Stimulated activated naive CD4-positive, alpha-beta T cell treated with Interleukin-2 at 50 U/mL for 16 hours (primary cell): Measurements from ENCODE around the gene OXER1.

Source experiments
- DNase-seq: peaks from one replicate; lab custom pipeline; 2025; lab: John Stamatoyannopoulos, UW

Gene OXER1, protein sequence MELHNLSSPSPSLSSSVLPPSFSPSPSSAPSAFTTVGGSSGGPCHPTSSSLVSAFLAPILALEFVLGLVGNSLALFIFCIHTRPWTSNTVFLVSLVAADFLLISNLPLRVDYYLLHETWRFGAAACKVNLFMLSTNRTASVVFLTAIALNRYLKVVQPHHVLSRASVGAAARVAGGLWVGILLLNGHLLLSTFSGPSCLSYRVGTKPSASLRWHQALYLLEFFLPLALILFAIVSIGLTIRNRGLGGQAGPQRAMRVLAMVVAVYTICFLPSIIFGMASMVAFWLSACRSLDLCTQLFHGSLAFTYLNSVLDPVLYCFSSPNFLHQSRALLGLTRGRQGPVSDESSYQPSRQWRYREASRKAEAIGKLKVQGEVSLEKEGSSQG

DNA sequence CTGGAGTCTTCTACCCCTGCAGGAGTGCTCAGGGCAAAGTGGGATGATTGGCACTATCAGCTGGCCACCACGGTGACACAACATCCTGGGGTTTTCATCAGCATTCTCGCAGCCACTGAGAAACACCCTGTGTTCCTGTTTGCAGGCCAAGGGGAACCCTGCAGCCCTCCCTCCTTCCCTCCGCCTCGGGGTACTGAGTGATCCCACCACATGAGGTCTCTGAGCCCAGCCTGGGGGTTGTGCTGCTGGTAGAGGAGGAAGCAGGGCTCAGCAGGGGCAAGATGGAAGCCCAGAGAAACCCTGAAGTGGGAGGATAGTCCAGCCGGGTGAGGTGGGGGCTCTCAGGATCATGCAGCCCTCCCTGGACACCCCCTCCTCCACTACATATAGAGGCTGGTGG lies at the start of gene OXER1:
OXER1 (minus strand) TSS at position 40 of the 400 bp plus-strand sequence. CDS start 73 bp downstream, outside the sequence.
- DNase-seq: no peak

DNA sequence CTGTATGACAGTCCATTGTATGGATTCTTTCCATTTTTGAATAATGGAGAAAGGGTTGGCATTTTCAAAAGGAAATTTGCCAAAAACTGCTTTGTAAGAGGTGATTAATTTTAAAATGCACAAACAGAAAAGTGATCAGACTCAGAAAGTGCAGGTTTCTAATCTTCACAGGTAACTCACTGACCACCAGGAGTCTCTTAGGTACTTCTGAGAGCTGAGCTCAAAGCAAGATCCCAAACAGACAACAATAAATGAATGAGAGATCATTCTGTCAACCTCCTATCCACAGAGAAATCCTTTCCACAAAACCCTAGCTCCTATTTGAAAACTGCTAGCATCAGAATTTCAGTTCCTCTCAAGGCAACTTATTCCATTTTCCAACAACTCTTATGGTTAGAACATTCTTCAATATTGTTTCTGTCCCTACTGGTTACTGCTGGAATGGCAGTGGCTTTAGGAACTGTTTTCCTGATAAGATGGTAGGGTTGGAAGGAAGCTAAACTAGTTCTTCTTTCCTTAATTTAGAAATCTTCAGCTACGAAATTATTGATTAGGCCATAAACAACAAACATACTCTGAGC lies 49.1 kb upstream of the OXER1 start:
- no peak for DNase-seq

DNA sequence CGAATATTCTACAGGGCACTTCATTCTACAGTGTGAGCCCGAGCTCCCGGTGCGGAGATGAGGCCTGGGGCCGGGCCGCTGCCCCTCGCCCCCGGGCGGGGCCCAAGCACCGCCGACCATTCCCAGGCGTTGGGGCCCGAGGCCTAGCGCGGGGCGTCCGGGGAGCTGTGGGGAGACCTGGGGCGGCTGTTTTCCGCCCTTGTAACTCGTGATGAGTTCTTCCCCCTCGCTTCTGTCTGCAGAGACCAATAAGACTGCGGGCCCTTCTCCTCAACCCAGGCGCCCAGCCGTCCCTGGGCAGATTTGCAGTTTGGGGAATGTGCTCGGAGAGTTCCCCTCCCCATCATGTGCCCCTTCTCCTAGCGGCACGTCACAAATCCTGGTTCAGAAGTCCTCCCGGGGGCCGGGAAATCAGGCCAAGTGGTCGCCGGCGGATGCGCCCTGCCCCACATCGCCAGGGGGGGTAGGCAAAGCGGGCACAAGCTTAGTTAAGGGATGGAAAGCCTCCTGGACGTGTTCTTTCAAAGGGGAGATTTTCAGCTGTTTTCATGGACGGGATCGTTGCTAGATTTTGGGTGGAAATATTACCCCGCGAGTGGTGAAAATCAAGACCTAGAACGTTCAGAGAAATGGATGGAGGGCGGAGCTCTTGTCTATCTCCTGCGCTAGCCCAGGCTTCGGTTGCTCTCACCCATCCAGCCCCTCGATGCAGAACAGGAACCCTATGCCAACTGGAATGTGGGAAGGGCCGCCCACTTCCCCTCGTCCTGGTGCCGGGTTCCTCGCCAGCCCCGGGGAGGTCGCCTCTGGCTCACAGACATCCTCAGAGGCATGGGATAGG lies 47.3 kb upstream of the OXER1 start:
- DNase-seq: peak; percentile 52

DNA sequence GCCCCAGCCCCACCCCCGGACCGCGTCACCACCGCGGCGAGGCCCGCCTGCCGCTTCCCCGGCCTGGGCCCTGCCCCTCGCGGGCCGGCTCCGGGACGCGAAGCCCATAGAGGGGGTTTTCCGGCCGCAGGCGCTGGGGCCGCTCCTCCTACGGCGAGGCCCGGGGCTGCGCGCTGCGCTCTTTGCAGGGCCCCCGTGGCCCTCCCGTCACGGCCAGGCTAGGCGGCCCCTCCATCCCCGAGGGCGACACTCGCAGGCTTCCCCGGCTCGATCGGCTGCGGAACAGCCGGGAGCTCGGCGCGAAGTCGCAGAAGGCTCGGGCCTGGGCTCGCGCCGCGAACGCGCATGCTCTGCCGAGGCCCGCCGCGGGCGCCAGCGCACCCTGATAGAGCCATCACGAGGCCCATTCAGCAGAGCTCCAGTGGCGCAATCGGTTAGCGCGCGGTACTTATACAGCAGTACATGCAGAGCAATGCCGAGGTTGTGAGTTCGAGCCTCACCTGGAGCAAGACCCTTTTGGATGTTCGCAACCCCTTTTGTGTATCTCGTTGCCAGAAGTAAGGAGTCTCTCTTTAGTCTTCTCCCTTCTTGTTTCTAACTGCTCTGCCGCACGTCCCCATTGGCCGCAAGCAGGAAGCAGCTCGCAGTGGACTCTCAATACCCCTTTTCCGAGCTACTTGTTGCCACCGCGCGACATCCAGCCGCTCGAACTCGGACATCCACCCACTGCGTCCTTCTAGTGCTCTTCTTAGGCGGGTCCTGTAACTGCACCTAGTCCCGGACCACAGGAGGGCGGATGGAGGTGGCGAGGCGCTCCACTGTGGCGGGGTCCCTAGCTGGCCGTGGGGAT lies 46.4 kb upstream of the OXER1 start:
- DNase-seq: peak; percentile 91

DNA sequence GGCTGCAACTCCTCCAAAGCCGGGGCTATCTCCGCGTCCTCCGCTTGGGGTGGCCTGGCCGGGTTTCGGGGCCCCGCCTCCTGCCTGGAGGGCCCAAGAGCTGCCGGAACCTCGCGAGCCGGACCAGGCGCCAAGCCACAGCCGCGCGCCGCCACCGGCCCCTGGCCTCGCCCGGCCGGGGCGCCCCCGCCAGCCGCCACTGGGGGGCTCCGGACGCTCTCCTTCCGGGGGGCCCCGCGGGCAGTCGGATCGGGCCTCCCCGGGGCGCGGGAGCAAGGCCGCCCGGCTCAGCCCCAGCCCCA lies 45.8 kb upstream of the OXER1 start:
- peak; percentile 70 for DNase-seq

DNA sequence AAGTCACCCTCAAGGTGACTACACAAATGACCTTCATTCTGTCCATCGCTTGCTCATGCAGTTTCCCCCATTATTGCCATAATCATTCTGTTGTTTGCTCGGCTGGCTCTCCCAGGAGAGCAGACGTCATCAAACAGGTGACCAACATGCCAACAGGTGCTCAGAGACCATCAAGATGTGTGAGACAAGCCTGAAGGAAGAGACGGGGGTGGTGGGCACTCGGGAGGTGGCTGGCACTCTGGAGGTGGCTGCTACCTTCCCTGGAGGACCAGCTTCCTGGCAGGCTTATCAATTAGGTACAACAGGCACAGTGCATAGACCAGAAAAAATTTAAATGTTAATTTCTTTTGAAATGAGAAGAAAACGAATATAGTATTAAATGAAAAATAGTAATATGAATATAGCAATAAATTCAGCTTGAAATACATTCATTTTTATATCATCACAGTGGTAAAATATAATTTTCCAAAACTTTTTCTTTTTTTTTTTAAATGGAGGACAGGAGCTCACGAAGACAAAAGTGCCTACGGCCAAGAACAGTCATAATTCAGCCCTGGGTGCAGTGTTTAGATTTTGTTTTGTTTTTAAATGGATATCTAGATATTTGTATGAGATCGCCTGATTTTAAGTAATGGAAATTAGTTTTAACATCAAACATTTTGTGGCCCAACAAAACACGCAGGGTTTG lies 45.3 kb upstream of the OXER1 start:
- DNase-seq: no peak

DNA sequence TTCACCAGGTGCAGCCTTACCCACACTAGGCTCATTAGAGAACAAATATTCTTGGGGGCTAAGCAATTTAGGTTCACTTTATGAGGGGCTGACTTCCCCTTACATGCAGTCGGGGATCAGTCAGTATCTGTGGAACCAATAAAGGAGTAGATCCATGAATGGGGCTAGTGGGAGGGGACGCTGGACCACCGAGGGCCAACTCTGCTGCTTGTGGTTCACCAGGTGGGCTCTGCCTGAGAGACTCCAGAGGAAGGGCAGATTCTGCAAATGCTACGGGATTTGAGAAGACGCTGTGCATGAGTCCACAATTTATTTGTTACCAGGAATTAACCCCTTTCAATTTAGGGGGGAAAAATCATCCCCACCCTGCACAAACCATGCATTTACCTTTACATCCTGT lies 44.4 kb upstream of the OXER1 start:
- DNase-seq: no peak

DNA sequence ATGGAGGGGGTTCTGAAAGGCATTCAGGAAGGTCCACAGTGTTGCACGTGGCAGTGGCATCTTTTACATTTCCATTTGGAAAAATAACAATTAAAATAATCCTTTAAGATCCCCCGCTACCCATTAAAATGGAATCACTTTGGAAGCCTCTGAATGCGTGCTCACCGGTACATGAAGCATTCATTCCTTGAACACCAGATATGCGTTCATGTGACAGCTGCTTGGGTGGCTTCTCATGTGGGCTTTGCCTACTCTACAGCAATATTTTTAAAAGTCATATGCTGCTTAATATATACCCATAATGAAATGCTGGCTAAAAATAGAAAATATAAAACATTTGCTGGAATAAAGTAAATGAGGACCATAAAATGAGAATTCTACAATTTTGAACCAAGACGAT lies 42.9 kb upstream of the OXER1 start:
- DNase-seq: no peak

DNA sequence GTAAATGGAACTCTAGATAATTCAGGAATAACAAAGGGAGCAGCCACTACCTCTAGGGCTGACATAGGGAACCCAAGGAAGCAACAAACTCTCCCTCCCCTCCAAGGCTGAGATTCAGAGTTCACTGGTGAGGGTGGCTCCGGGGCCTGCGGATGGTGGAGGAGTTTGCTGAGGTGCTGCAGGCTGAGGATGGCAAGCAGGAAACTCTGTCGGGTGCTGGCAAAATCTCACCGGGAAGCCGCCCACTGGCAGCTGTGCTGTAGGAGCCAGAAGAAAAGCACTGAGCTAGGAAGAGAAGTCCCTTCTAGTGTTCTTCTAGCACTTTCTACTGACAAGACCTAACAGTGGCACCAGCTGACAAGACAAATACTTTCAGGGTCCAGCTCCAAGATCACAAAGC lies 41.0 kb upstream of the OXER1 start:
- DNase-seq: no peak

DNA sequence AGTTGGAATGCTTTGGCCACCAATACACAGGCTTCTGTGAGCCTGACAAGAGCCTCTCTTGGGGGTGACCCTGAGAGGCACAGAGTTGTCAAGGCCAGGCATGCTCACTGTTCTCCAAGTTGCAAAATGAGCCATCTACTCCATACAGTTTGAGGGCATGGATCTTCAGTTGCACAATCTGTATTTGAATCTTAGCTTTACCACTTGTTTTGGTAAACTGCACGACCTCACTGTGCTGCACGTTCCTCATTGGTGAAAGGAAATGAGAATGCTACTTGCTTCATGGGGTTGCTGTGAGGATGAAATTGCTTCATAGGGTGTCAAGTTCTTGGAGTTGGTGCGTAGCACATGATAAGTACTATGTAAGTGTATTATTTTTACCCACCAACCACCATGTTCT lies 40.4 kb upstream of the OXER1 start:
- DNase-seq: no peak

DNA sequence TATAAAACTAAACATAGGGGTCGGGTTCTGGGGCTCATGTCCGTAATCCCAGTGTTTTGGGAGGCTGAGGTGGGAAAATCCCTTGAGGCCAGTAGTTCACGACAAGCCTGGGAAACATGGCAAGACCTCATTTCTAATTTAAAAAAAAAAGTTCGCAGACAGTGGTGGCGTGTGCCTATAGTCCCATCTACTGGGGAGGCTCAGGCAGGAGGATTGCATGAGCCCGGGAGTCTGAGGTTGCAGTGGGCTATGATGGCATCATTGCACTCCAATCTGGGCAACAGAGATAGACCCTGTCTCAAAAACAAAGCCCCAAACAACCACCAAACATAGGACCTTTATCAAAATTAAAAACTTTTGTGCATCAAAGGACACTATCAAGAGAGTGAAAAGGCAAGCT lies 38.2 kb upstream of the OXER1 start:
- DNase-seq: no peak

DNA sequence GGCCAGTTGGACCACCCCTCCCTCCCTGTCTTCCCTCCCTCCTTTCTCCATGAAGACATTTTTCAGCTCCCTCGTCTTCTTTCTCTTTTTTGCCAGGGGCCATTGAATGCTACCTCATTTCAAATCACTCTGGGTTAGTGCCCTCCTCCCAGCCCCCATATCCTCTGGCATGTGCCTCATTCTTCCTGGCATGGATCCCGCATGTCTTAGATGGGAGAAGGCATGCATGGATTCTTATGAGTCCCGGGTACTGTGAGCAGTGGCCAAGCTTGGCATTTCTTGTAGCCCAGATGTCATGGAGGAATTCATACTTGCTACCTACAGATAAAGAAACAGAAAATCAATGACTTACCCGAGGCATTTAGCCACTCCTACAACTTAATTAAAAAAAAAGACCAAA lies 37.4 kb upstream of the OXER1 start:
- no peak for DNase-seq

DNA sequence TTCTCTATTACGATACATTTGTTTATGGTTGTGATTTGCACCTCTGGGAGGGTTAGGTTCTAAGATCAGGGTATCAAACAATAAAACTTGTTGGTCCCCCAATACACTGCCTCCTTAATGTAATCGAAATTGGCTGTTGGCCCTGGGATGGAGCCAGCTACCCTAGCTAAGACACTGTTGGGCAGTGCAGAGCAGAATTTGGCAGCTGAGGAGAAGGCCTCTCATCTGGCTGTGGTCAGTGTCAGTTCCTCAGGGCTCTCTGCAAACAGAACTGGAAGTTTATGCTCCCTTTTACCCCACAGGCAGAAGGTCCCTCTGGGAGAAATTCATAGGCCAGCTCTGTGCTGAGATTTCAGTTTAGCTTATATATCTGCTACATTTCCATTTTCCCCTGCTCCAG lies 37.0 kb upstream of the OXER1 start:
- no peak for DNase-seq

DNA sequence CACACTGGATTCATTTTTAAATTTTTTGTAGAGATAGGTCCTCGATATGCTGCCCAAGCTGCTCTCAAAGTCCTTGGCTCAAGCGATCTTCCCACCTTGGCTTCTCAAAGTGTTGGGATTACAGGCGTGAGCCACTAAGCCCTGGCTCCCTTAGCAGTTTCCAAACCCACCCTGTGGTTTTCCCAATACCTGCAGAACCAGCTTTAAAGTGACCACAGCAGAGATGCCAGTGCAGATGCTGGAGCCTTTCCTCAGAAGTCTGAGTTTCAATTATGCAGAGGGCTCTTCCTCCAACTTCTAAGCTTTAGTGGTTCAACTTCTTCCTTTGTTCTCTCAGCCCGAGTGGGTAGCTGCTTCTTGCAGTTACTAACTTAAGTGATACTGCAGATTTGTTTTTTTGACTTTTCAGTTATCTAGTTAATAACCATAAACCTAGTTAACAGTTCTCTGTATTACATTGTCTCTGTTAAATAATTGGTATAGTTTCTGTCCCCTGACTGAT lies 36.6 kb upstream of the OXER1 start:
- DNase-seq: no peak

DNA sequence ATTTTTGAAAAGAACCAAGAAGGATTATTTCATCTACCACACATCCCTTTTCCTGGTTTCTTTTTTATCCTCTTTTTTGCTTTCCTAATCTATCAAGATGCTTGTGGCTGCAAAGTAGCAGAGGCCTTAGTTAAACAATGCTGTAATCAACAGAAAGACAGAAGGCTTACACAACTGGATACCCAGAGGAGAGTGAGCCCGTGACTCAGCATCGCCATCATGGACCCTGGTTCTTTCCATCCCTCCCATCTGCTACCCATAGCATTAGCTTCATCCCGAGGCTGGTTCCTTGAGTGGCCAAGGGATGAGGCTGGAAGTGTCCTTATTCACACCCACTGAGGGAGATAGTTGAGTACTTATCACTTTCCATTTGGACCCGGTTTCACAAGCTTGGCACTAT lies 35.9 kb upstream of the OXER1 start:
- DNase-seq: no peak

DNA sequence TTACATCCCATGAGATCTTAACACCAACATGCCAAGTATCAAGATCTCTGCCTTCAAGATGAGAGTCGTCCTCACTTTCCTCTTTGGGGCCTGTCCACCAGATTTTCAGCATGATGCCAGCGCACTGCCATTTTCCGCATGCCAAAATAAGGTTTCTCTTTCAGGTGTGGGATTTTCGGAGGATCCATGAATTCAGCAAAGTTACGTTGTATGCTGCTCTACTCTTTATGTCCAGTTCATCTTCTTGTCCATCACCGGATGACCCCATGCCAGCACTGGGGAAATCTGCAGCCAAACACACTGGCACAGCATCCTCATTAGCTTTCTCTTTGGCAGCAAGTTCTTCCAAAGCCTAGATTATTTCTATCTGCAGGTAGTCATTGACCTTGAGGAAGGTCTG lies 33.3 kb upstream of the OXER1 start:
- DNase-seq: no peak

DNA sequence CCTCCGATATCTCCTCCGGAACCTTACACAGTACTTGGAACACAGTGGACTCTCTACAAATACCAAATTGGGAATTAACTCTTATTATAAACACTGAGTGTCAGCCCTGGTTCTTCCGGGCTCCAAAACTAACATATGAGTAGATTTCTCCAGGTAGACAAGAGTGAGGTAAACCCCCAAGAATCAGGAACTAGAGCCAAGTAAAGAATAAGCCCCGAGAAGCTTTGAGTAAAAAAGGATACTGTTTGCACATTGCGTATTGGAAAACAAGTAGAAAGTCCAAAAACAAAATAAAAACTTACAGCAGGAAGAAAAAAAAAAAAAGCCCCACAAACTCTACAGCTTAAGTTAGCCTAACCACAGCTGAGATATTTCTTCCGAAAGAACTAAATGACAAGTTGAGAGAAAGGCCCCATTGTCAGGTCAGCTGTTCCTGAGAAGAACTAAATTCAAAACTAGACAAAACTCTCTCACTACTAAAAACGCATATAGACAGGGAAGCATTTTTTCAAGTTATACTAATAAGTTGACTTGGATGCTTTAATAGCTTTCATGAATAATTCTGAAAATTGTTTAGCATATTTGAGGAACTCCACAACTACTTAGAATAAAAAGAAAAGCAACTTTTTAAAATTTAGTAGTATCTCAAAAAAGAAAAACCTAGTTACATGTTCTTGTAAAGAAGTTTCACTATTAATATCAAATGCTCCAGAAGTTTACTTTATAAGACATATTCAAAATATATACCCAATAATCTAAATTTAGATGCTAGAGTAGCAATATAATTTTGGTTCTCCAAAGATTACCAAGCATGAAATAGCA lies 32.7 kb upstream of the OXER1 start:
- no peak for DNase-seq

DNA sequence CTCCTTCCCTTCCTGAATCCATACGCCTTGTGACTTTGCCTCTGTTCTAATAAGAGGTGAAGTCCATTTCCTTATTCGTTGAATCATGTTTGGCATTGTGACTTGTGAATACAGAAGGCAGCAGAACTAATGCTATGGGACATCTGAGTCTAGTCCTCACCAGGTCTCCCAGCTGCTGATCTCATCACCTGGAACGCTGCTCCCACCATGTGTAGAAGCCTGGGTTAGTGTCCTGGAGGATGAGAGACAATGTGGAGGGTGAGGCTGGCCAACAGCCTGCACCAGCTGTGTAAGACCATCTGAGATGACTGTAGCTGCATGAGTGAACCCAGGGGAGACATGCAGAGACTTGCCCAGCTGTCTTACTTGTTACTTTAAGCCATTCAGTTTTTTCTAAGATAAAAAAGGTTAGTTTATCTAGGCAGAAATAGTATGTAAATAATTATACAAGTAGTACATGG lies 31.9 kb upstream of the OXER1 start:
- DNase-seq: no peak

DNA sequence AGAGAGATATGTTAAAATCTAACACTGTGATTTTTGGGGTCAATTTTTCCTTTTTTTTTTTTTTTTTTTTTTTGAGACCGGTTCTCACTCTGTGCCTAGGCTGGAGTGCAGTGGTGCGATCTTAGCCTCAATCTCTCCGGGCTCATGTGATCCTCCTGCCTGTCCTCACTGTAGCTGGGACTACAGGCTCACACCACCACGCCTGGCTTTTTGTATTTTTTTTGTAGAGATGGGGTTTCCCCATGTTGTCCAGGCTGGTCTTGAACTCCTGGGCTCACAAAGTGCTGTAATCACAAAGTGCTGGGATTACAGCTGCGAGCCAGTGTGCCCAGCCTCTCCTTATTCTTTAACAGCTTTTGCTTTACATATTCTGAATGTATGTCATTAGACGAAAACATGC lies 31.3 kb upstream of the OXER1 start:
- DNase-seq: no peak

DNA sequence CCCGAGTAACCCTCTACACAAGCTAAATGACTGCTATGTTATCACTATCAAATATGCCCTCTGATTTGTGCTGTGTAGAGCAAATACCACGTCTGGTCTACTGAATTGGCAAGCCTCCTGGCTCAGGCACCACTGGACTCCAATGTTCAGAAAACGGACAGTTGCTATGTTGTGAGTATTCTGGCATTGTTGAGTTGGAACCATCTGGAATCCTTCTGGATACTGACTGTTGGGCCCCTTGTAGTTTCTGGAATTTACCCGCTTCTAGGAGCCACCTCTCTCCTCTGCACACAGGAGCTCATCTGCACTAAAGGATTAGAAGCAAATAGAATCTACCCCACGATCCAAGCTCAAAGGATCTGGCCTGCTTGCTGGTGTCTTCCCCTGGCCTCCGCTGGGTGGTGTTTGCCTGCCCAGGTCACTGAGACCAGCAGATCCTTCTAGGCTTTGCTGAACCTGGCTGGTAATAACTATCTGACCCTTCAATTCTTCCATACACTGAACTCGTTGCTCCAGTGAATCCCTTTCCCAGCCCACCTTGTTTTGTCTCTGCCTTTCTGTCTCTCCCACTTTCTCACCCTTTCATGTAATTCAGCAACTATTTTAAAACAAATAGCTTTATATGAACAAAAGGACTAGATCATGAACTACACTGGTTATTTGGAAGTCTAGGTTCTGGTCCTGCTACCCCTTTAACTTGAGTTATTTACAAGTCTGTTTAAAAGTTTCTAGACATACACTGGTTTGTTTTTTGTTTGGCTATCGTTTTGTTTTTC lies 30.5 kb upstream of the OXER1 start:
- no peak for DNase-seq
